Measurements from ENCODE around the gene PEBP1.

DNA sequence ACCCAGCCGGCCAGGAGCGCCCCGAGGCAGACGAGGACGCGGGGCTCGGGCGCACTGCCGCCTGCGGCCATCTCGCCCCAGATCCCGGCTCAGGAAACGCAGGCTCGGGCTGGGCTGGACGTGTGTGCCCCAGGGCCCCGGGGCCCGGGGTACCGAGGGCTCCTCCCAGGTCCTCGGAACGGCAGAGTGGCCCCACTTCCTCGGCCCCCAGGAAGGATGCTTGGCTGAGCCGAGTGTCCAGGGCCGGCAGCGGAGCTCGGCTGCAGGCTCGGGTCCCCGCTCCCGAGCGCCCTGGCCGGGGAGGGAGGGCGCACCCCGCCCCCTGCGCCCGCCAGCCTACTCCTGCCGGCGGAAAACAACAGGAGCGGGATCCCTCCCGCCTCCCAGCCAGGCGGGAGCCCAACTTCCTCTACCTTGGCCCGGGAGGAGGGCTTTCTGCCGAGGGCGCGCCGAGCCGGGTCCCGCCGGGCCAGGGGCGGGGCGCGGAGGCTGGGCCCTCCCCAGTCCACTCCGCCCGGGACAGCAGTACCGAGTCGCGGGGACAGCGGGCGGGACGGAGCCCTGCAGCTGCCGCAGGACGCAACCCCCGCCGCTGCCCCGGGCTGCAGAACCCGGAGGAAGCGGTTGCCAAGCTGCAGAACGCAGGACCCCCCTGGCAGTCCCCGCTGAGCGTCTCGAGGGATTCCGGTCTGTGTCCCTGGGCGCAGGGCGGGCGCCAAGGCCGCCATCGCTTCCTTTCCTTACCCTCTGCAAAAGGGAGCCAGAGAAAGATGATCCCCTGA, 32.1 kb upstream of the PEBP1 start, which contains the start of gene VSIG10:
- TF ChIP-seq TAF1 (IDR thresholded peaks at IDR 0.05; ENCODE audit: borderline replicate concordance, low read depth, low read length) (no peak), POLR2A (IDR thresholded peaks at IDR 0.05; ENCODE audit: low read depth, low read length) (no peak), POLR2AphosphoS5 (IDR thresholded peaks at IDR 0.05; ENCODE audit: low read depth, low read length) (no peak)

Data from GM12892 (cell line).